ENCODE measurements around the gene EDA.

- no peak for TF ChIP-seq CTCF (IDR thresholded peaks at IDR 0.05)
- TF ChIP-seq EP300 (IDR thresholded peaks at IDR 0.05): no peak
- TF ChIP-seq POLR2A (IDR thresholded peaks at IDR 0.05): no peak
- no peak for TF ChIP-seq POLR2AphosphoS5 (IDR thresholded peaks at IDR 0.05)
Observed at GRCh38 chrX:69614886-69615285, 1.0 kb upstream of the EDA start.
